HG03095 (cell line): ENCODE results near the gene FGF6.

Source experiments
- ATAC-seq: cut with Tn5 transposase; IDR thresholded peaks from one replicate; pipeline ENCODE4 v1.9.1; 2021; ENCODE audit warnings: moderate library complexity; ENCODE audit not compliant: unreplicated experiment

FGF6 gene

DNA sequence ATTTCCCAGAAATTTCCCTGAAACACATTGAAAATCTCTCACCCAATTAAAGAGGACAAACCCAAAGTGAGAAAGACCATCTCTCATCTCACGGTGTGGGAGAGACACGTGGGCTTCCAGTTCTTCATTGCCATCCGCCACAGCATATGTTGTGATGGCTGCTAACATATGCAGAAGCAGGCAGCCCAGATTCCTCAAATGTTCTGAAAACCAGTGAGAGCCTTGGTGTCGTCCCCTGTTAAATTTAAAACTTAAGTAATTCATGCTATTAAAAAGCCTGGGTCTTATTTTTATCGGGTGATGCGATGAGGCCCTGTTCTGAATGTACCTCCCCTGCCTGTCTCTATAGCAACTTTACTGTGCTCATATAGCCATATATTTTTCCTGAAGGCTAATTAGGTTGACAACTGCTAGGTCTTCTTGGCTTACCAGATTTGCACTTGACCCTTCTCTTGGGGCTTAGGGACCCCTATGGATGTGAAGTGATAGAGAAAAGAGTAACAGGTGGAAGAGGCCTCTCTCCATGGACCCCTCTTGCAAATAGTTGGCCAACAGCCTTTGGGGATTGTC lies 2.8 kb upstream of the FGF6 start:
- no peak for ATAC-seq

DNA sequence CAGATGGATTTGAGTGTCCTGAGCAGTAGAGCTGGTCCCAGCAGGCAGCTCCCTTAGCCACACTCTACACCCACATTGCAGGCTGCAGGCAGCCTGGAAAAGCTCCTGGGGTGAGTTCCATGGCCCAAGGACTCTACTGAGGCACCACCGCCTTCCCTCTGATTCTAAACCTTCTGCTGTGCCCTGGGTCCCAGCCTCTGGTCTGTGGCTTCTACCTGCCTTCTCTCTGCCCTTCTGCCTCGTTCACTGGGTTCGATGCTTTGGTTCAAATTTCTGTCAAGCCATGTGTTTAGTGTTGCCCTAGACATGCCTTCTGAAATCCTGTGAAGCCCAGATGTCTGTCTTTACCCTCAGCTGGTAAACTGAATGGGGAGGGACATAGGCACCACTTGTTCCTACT lies 1.5 kb upstream of the FGF6 start:
- no peak for ATAC-seq

GRCh38 chr12:4446335-4446734 lies 720 bp upstream of the FGF6 start:
- no peak for ATAC-seq

DNA sequence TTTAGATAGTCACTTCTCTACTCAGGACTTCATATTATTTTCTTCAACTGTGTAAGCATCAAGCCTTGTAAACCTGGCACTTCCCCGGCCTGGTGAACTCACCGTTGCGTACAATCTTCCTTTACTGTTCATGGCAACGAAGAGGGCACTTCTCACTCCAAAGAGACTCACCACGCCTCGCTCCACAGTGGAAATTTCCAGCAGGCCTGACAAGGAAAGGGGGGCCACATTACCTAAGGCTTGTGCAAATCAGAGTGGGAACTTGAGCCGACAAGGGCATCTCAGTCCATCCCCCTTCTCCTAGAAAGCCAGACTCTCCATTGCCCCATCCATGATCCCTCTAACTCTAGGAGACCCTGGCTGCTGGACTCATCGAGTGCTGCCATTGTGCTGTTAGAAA lies 1.6 kb downstream of the FGF6 start:
- ATAC-seq: no peak

- ATAC-seq: no peak
These were observed 2.0 kb downstream of the FGF6 start for GRCh38 chr12:4443616-4444015.

DNA sequence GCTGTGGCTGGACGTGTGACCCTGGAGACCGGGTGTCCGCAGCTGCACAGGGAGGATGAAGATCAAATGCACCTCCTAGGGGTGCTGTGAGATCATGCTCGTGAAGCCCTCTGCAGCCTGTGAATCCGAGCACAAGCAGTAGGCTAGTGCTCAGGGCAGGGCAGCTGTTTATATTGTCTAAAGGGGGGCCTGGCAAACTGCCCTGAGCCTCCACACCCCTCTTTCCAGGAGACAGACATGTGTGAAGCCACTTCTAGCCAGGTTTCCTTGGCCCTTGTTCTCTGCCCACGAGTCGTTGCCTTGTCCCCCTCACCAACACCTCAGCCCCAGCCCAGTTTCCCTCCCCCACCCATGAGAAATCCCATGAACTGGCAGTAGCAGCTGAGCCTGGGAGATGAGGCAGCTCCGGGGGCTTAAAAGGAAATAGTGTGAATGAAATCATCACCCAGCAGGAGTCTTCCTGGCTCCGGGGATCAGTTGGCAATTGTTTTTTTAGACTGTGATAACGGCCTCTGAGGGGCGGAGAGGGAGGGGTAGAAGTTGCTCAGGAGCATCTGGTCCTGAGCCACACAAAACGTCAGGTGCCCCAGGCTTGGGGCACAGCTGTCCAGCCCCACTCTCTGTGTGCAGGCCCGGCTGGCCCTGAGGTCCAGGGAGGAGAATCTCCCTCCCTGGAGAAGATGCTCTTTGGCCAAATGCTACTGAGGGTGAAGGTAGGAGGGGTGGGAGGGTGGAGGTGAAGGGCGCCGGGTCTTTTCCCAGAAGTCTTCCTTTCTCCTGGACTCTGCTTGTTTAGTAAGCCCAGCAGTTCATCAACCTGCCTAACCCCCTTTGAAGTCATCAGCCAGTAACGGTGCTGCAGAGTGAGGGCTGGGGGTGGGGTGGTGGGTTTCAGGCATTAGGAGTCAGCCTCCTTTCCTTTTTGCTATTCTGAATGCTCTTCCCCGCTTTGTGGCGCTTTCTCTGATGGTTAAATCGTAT lies 4.0 kb downstream of the FGF6 start:
- no peak for ATAC-seq

DNA sequence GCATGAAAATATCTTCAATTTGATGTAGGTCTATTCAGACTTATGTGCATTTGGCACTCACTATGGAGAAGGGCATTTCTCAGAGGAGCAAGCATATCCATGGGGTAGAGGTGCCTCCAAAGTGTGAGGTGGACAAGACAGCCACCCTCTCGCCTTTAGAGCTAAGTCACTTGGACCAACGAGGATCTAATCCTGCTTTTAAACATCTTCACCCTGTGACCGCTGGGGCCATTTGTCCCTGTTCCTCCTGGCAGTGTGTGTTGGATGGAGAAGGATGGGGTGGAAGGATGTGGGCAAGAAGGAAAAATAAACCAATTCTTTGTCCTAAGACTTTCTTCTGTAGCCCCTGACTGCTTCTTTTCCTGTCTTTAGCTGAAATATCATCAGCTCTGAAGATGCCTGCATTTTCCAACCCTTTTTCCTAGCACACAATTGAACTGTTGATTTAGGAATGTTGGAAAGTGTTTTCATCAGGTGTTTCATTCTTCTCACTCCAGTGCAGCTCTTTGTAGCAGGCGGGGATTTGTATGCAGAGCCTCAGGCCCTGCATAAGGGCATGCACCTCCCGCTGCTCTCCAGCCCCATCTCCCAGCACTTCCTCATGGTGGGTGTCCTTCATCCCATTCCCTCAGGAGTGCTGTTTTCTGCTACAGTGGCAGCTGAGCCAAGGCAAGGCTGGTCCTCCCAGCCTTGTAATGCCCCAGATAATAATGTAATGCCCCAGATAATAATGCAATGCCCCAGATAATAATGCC lies 5.3 kb downstream of the FGF6 start:
- no peak for ATAC-seq

GRCh38 chr12:4439736-4440135 lies 5.9 kb downstream of the FGF6 start:
- ATAC-seq: no peak

DNA sequence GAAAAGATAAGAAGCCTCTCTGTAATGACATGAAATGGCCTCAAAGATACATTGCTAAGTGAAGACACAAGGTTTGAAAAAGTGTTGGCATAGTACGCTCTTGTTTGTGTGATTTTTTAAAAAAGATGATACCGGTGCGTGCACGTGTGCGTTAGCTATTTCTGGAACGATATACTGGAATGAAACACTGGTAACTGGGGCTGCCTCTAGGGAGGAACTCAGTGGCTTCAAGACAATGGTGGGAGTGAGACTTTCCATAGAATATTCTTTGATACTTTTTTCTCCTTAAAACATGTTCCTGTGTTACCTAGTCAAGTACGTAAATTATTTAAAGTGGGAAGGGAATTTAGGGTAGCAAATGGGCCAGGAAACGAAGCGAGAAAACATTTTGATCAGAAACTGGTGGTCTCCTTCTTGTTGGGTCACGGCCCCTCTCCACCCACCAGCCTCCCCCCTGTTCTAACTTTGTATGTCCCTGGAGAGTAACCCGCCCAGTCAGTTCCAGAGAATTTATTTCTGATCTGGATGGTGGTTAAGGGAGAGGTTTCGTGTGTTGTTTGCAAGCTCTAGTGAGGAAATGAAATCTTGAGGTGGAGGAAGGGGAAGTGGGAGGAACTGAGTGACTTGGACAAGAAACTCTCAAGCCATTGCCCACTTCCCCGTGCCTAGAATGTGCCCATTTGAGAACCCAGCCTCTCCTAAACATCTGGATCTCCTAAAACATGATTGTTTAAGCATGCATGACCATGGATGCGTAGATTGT lies 6.6 kb downstream of the FGF6 start:
- no peak for ATAC-seq

DNA sequence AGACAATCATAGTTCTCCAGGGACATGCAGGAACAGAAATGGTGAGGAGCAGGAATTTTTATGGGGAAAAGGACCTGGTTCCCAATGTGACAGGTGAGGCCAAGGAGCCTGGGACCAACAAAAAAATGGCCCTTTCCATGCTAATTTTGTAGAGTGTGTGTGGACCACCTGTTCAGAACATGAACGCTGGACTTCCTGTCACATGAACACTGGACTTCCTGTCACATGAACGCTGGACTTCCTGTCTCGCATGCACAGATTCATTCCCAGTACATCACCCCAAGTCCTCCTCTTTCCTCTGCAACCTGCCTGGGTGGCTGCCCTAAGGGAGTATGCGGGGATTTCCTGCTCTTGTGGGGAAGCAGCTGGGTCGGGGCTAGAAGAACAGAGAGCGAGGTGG lies 10.1 kb downstream of the FGF6 start:
- no peak for ATAC-seq

DNA sequence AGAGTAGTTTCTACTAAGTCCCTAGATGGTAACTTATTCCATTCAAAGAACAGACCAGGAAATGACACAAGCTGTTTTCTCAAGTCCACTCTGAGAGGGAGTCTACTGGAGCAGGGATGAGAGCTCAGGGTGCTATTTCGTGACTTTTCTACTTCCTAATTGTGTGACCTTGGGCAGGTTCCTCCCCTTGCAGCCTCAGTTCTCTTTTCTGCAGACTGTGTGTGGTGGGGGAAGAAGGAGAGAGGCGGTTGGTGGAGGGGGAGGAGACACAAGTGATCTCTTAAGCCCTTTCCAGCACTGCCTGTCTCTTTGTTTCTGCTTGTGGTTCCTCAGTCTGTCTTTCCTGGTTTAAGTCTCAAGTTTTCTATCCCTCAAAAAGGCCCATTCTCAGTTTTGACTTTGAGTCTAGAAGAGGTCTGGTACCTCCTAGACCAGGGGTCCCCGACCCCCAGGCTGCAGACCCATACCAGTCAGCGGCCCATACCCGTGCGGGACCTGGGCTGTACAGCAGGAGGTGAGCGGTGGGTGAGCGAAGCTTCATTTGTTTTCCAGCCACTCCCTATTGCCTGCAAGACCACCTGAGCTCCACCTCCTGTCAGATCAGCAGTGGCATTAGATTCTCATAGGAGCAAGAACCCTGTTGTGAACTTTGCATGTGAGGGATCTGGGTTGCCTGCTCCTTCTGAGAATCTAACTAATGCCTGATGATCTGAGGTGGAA lies 10.7 kb downstream of the FGF6 start:
- no peak for ATAC-seq

GRCh38 chr12:4434301-4434700 lies 11.3 kb downstream of the FGF6 start:
- ATAC-seq: no peak

DNA sequence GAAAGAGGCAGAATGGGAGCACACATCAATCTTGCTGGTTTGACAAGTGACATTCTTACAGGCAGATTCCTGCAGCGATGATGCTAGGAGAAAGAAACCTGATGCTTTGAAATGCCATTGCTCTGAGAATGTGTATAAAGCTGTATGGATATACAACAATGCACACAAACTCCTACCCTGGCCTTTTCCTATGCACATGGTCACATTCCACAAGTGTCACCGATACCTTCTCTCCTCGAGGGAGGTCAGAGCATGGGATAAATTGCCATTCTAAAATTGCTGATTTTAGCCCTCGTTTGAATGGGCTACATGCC lies 11.9 kb downstream of the FGF6 start:
- ATAC-seq: no peak

DNA sequence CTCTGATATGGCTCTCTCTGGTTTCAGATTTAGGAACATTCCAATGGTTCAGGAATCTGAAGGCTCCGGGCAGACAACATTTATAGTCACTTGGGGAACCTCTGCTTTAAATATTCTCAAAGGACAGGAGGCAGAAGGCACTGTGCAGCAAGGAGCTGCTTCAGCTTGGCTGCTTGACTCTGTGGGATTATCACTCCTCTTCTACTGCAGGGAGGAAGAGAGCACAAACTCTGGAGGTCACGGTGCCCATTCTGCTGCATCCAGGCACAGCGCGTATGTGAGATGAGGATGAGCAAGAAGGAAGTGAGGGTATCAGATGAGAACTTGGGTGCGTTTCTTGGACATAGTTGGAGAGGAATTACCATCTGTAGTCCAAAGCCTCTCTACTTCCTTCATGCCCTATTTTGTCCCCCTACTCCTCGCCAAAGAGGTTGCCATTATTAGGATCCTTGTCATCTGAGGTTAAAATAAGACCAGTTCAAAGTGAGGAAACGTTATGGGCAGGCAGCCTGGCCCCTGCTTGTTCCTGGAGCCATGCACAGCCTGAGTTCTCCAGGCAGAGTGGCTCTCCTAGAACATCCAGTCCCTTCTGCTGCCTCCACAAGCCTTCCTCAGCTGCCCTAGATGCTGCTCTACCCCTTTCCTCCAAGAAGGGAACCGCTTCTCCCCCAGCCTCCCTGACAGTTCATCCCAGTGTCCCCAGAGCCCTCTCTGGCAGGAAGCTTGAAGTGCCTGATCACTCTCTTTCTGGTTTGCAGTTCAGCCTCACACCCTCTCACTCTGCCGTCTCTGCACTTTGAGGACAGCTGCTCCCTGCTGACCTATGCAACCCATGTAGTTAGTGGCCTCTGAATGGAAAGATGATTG lies 12.5 kb downstream of the FGF6 start:
- no peak for ATAC-seq

GRCh38 chr12:4431866-4432265 lies 13.7 kb downstream of the FGF6 start:
- ATAC-seq: no peak

DNA sequence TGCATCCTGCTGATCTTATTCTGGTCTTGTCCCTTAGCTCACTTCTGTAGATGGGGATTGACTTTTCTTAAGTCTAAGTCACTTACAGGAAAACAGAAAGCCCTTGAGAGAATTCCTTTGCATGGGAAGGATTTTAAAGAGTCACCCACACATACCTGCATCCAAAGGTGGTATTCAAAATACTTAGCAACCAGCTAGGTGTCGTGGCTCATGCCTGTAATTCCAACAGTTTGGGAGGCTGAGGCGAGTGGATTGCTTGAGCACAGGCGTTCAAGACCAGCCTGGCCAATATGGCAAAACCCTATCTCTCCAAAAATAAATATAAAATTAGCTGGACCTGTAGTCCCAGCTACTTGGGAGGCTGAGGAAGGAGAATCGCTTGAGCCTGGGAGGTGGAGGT lies 14.2 kb downstream of the FGF6 start:
- no peak for ATAC-seq

DNA sequence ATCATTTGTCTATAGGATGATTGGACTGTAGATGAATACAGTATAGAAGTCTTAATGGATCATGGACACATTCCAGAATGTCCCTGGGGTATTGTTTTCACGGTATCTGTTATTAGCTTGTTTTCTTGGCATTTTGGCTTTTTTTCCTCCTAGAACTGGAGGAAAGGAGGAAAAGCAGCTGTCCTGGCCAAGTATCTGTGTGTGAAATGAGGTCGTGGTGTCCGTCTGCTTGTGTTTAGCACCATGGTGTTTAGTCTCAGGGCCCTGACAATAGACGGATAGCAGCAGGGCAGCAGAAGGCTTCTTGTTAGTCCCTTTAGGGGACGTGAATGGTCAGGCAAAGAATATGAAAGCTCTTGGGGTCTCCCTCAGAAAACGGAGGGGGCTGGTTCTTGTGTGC lies 21.2 kb downstream of the FGF6 start:
- no peak for ATAC-seq

DNA sequence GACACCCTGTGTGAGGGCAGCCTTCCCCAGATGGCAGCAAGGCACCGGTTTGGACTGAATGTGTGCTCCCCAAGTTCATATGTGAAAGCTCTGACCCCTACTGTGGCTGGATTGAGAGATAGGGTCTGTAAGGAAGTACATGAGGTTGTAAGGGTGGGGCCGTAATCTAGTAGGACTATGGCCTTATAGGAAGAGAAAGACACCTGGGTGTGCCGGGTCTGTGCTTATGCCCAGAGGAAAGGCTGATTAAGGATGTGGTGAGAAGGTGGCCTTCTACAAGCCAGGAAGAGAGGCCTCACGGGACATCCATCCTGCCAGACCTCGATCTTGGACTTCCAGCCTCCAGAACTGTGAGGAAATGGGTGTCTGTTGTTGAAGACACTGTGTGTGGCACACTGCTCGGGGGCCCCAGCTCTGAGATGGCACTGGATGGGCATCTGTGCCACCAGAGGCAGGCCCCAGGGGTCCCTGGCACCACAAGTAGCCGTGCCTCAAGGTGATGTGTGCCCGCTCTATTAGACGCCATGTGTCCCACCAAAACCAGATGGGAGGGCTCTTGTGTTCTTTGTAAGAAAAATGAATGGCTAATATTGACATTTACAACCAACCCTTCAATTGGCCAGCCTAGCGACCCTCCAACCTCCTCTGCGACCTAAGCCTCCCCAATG lies 22.0 kb downstream of the FGF6 start:
- no peak for ATAC-seq

DNA sequence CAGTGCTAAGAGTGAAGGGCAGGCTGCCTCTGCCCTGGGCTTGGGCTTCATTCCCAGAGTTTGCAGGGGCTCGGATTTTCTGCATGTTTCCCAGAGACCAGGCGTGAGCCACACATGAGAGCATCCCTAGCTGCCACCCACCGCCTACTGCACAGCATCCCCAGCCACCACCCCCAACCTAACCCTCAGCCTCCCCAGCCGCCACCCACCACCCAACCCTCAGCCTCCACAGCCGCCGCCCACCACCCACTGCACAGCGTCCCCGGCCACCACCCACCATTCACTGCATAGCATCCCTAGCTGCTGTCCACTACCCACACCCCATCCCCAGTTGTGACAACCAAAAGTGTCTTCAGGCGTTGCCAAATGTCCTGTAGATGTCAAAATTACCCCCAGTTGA lies 22.6 kb downstream of the FGF6 start:
- ATAC-seq: no peak
